ENCODE measurements around the gene CAST. TPM values are rescaled to one million over a fixed set of nuclear protein-coding genes. Genes with fewer than 3 reads are reported as not detected.
"Not testable (repeated sequence)": the region's sequence is repeated elsewhere in the genome, so short reads cannot be mapped to it uniquely, and the experiment has no call there.

Gene CAST
- 133 TPM for polyA plus RNA-seq (2013, experiment 1 of 2; ENCODE audit: insufficient read length)
- 159 TPM for polyA plus RNA-seq (2013, experiment 2 of 2; ENCODE audit: insufficient read length)

DNA sequence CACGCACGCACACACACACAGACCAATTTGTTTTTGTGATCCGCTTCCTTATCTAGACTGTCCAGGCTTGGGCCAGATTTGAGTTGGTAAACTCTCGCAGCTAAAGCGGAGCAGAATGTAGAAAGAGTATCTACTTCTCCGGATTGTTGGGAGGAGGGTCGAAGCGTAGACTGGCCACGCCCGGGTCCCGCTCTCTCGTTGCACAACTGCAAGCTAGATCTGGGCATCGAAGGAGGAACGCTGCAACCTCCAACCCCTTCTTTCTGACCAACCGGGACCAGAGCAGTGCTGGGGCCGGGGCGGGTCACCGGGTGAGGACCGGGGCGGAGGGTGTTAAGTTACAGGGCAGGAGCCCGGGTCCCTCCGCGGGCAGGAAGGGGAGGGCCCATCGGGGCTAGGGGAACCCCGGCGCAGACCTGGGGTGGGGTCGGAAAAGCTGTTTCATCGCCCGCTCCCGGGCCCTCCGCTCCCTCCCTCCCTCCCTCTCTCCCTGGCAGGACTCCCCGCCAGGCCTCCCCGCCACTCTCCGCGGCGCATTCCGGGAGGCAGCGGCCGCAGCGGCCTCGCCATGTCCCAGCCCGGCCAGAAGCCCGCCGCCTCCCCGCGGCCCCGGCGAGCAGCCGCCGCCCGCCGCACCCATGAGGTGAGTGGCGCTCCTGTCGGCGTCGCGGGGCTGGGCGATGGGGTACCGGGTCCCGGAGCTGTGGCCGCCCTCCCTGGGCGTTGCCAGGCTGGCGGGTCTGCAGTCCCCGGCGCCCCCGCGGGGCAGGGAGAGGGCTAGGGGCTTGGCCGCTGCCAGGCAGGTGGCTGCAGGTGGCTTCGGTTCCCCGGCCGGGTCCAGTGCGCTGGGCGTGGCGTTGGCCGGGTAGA, at the start of gene CAST:
Gene CAST, plus strand, starts transcription at position 522 of the 870 bp plus-strand sequence. Its CDS starts 47 bp downstream, at position 569.
- DNase-seq, result peak; percentile 90

DNA sequence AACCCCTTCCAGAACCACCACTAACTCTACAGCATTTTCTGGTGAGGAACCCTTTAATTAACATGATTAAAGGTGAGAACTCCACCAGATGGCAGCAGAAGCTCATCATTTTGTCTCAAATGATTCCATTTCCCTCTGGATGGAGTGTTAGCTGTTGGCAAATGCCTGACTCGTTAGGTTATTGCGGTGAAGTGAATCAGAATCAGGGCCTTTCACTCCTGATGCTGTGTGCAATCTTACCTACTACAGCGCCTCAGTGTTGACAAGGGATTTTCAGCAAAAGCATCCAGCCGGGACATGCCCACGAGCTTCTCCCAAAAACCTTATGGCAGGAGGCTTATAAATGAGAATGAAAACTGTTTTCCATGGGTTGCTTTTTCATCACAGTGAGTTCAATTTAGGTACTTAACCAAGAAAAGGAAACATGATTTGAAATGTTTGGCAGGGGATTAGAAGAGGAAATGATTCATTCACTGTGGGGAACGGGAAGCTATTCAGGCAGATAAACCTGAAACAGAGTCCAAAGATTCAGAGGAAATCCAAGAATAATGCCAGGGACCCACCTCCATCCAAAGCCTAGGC, 48.0 kb upstream of the CAST start:
- DNase-seq, result peak; percentile 90

DNA sequence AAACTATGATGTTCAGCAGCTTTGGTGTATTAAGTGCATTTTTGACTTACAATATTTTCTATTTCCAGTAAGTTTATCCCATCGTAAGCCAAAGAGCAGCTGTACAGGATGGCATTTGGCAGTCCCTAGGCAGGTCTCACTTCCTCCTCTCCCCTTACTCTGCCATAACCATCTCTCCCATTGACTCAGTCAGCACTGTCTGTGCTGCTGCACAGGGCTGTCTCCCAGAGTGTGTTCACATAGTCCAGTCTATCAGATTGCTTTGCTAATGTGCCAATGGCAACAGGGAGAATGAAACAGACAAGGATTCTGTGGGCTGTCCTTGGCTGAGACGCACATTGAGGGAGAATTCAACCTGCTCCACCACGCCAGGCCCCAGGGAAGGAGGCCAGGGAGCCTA, 47.0 kb upstream of the CAST start:
- no peak for DNase-seq

DNA sequence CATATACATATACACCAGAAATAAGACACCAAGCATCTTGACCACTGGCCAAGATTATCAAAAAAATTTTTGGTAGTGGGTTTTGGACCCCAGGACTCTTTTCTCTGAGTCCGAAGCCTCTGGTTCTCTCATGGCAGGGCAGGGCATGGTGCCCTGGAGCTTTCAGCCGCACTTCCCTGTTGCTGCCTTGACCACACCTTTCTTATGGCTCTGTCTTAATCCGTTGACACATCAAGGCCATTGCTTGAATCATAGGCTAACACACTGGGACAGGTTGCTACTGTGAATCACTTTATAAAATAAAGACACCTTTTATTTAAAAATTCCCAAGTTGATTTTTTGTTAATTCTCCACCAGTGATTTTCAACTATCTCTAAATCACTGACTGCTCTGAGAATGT, 45.4 kb upstream of the CAST start:
- DNase-seq, result no peak

GRCh38 chr5:96618311-96619016, 43.7 kb upstream of the CAST start:
- not testable (repeated sequence) for DNase-seq

DNA sequence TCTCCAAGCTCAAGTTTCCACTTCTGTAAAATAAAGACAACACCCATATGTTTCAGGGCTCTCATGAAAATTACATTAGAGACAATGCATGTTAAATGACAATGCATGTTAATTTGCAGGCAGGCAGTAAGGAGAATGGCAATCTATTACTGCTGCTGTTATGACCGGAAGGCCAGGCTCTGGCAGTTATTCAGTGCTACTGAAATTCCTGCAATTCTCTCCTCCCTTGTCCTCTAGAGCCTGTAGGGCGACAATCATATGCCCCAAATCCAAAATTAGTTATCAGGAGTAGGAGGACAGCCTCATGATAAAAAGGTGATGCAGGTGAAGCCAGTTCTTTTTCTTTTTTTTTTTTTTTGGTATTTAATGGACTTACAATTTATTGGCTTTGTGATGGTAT, 42.2 kb upstream of the CAST start:
- DNase-seq, result no peak

GRCh38 chr5:96624596-96624995, 37.6 kb upstream of the CAST start:
- no peak for DNase-seq

DNA sequence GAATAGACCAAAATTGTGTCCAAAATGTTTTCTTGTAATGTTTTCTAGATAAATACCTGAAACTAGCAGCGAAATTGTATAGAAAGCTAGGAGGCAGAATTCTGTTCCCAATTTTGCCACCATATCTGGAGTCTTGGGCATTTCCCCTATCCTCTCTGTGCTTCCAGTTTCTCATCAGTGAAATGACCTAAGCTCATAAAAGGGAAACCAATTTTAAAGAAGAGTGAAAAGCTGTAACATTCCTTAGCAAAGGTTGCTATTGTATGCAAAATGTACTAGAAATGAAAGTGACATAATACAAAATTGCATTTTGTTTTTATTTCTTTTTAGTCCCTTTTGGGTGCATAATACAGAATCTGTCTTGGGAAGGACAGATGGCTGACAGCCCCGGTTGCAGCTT, 36.8 kb upstream of the CAST start:
- no peak for DNase-seq

- DNase-seq, result peak; percentile 93
These were observed 35.2 kb upstream of the CAST start for GRCh38 chr5:96626956-96627355.

- DNase-seq, result no peak
These were observed 34.3 kb upstream of the CAST start for GRCh38 chr5:96627792-96628398.

DNA sequence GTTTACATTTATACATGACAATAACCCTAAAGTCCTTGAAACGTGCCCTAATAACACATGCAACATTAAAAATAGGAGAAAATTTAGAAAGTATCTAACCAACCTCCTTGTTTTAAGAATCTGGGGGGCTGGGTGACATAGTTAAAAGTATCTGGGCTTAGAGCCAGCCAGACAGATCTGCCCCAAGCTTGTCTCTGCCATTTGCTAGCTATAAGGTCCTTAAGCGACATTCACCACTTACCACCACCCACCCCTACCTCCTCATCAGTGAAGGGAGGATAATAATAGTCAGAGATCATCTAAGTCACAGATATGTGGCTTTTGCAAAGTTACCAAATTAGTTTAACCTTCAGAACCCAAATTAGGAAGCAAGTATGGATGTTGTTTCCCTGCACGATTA, 33.8 kb upstream of the CAST start:
- DNase-seq, result peak; percentile 25

DNA sequence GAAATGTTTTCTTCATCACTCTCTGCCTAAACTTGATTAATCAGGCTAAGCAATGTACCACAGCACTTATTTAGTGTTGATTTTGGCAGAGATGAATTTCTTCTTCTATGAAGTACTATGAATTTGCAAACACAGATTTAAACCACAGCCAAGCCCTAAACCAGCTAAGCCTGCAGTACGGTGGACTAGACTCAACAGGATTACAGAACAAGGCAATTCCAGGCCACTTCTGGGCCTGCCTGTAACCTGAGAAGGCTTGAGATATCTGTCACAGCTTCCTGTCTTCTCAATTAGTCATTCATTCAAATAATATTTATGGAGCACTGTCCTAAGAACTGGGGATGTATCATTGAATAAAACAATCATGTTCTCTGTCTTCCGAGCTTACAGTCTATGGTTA, 32.4 kb upstream of the CAST start:
- peak; percentile 94 for DNase-seq

- DNase-seq, result no peak
These were observed 28.4 kb upstream of the CAST start for GRCh38 chr5:96633820-96634219.

DNA sequence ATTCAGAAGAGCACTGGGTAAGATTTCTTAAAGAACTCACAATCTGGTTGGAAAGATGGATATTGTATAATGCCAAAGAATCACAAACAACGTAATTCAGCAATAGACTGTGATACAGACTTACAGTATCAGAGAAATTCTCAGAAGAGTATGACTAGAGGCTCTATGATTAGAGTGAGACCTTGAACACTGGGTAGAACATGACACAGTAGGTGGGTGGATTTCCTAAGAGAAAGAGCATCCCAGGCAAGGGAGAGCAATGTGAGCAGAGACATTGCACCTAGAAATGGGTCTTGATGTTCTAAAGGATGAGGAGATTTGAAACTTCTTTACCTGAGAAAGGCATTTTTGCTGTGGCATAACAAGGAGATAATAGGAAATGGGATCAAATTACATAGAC, 27.3 kb upstream of the CAST start:
- DNase-seq, result no peak

DNA sequence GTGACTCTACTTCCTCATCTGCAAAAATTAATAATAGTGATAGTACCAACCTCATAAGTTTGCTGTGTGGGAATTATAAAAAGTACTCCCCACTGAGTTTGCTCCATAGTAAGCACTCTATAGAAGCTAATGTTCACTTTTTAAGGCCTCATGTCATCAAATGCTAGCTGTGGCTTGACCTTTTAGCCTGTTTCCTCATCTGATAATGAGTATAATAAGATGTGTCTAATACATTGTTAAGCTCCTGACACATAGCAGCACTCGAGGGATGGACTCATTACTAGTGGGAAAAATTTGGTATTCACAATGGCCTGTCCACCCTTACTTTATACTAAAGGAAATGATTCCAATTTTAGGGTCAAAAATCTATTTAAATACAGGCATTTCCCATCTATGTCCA, 26.1 kb upstream of the CAST start:
- DNase-seq, result no peak

- no peak for DNase-seq
These were observed 25.6 kb upstream of the CAST start for GRCh38 chr5:96636594-96636993.

DNA sequence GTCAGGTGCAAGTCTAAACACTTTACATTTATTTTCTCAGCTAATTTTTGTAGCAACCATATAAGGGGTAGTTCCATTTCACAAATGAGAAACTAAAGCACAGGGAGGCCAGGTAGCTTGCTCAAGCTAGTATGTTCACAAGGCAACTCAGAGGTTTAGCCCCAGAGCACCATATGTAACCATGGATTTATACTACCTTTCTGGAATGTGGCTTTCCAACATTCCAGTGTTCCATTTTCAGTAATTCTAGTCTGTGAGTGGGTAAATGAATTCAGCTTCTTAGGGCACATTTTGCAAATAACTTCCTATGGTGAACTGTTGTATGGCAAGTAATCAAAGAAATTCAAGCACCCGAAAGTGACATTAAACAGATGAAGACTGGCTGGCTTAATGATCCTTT, 25.0 kb upstream of the CAST start:
- DNase-seq, result no peak

- DNase-seq, result no peak
These were observed 23.6 kb upstream of the CAST start for GRCh38 chr5:96638561-96638960.

GRCh38 chr5:96640696-96641095, 21.5 kb upstream of the CAST start:
- no peak for DNase-seq

GRCh38 chr5:96641368-96642280, 20.6 kb upstream of the CAST start:
- no peak for DNase-seq

GRCh38 chr5:96642281-96642640, 19.9 kb upstream of the CAST start:
- no peak for DNase-seq

DNA sequence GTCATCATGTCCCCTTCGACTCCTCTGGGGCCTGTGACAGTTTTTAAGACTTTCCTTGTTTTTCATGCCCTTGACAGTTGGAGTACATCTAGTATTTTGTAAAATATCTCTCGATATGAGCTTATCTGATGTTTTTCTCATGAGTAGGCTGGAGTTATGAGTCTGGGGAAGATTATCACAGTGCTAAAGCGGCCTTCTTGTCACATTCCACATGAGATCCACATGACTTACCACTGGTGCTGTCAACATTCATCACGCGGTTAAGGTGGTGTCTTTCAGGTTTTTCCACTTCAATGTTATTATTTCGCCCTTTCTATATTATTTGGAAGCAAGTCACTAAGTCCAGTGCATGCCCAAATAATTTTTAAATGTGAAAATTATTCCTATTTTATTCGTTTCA, 17.1 kb upstream of the CAST start:
- DNase-seq, result no peak
